22Rv1 (cell line): ENCODE results near the gene COQ9.

Experiments
- CTCF ChIP-seq: fragments of 450-650 bp; IDR thresholded peaks from 2 replicates; pipeline ENCODE4 v1.5.1; 2017; ENCODE audit warnings: mild to moderate bottlenecking
- ZFX ChIP-seq: fragments of 450-650 bp; IDR thresholded peaks from 2 replicates; pipeline ENCODE4 v1.6.1; 2017; ENCODE audit warnings: antibody characterized with exemption, borderline replicate concordance

DNA sequence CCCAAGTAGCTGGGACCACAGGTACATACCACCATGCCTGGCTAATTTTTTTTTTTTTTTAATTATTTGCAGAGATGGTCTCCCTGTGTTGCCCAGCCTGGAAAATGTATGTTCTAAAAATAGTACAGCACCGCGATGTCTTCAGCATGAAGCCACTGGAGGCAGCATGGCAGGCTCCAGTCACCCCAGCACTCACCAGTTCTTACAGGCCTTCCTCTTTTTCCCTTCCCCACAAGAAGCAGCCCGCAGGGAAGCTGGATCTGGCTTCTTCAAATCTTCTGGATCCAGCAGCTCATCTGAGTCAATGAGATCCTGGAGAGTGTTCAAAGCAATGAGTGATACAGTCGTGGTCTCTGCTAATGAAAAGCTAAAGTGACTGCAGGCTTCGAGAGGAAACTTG lies 16.3 kb upstream of the COQ9 start:
- TF ChIP-seq CTCF (no peak), ZFX (no peak)
